Fibroblast of the aortic adventitia (primary cell): ENCODE data around the gene IQCE. TPM values are rescaled to one million over a fixed set of nuclear protein-coding genes. Genes with fewer than 3 reads are reported as not detected.

ENCODE experiments used
- DNase-seq: peaks from one replicate; pipeline ENCODE4 v3.0.0-alpha.2; 2010; ENCODE audit warnings: low read depth
- H3K4me3 ChIP-seq: 2 replicates; pipeline ENCODE4 v1.5.1; 2011; ENCODE audit warnings: low read depth, mild to moderate bottlenecking, control low read depth, low read length, moderate library complexity
- CTCF ChIP-seq: IDR thresholded peaks from 2 replicates; pipeline ENCODE4 v1.5.1; 2011; ENCODE audit warnings: mild to moderate bottlenecking, low read length, control low read depth, inconsistent platforms; ENCODE audit not compliant: insufficient read depth
- total RNA-seq: library from RNA; depleted of rRNA; stranded (reverse); fragments of >200 nt; gene quantifications from 2 replicates; pipeline ENCODE4 v1.2.3, GENCODE V29; 2012; ENCODE audit warnings: low replicate concordance

Gene IQCE
- total RNA-seq, 1 donor = 14.0 TPM

DNA sequence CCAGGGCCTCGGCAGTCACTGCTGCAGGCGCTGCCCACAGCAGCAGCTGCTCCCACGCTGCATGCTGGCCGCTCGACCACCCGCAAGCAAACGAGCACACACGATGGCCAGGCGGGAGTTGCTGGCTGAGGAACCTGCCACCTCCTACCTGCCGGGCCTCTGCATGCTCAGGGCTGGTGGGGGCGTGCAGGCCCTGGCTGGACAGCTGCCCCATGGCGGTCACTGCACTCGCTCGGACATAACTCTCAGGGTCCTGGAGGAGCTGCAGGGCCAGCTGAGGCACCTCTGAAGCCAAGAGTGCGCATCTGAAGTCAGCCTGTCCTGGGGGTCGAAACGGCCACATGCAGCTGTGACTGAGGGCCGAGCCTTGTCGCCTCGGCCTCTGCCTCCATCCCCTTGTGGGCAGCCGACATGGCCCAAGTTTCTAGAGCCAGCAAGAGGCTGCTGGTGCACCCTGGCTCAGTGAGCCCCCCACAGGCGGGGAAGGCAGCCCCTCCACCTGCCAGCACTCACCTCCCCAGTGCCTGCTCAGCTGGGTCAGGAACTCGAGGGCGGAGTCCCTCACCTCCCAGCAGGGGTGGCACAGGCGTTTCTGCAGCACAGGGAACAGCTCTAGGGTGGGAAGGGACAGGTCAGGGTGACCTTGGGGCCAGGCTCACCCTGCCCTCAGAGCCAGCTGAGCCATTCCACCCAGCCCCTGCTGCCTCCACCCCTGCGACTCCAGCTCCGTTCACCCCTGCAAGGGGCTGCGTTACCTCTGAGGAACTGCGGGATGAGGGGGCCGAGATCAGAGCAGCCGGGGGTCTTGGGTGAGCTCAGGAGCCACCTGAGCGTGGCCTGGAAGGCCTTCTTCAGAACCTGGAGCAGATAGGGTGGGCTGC lies 19.5 kb upstream of the IQCE start:
- no peak overlapping the region for H3K4me3 ChIP-seq
- DNase-seq = no peak
- no peak for TF ChIP-seq CTCF

DNA sequence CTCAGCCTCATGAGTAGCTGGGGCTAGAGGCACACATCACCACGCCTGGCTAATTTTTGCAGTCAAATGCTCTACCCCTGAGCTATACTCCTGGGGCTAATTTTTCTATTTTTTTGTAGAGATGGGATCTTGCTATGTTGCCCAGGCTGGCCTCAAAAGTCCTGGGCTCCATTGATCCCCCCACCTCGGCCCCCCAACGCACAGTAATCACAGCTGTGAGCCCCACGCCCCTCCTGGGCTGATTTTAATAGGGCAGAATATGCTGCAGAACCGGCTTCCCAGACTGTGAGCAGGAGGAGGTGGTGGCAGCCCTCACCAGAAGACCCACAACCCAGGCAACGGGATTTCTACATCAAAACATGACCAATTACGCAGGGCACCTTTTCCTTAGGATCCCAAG lies 18.6 kb upstream of the IQCE start:
- DNase-seq = no peak
- TF ChIP-seq CTCF = no peak
- no peak overlapping the region for H3K4me3 ChIP-seq

GRCh38 chr7:2540641-2541051 lies 18.1 kb upstream of the IQCE start:
- H3K4me3 ChIP-seq = no peak overlapping the region
- no peak for TF ChIP-seq CTCF
- DNase-seq = no peak

- DNase-seq = no peak
- no peak for TF ChIP-seq CTCF
These were observed 17.3 kb upstream of the IQCE start for GRCh38 chr7:2541291-2542010.

DNA sequence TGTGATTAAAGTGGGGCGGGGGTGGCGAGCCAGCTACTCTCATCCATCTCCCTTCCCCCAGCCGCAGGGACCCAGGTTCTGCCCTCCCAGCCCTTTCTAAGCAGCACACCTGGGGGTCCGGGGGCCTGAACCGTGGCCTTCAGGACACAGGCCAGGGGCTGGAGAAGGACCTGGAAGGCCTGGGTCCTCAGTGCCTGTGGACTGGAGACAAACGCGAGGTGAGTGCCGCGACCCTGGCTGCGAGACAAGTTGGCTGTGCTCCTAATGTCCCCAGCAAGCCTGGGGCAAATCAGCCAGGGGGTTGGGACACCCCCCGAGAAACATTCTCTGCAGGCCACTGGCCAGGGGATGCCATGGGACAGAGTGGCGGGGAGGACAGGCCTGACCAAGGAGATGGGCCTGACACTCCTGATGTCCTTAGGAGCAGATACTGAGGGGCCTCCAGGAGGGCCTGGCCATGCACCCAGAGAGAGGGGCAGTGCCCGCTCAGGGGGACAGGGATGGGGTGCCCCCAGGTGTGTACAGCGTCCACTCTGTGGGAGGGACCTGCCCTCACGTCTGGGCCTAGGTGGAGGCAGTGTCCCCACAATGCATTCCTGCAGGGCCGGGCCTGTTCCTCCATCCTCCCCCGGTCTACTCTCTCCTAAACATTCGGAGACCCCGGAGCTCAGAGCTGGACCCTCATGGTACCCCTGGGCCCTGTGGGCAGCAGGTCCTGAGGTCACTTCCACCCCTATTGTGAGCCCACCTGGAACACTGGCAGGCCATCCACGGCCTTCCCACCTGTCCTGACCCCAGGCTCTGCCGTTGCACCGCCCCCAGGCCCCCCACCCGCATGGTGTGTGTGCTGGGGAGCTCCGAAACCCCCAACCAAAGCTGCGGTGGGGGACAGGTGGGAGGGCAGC lies 16.5 kb upstream of the IQCE start:
- TF ChIP-seq CTCF = no peak
- DNase-seq = no peak

More at GRCh38 chr7:2541291-2542010, 17.3 kb upstream of the IQCE start:
- H3K4me3 ChIP-seq = no peak overlapping the region

DNA sequence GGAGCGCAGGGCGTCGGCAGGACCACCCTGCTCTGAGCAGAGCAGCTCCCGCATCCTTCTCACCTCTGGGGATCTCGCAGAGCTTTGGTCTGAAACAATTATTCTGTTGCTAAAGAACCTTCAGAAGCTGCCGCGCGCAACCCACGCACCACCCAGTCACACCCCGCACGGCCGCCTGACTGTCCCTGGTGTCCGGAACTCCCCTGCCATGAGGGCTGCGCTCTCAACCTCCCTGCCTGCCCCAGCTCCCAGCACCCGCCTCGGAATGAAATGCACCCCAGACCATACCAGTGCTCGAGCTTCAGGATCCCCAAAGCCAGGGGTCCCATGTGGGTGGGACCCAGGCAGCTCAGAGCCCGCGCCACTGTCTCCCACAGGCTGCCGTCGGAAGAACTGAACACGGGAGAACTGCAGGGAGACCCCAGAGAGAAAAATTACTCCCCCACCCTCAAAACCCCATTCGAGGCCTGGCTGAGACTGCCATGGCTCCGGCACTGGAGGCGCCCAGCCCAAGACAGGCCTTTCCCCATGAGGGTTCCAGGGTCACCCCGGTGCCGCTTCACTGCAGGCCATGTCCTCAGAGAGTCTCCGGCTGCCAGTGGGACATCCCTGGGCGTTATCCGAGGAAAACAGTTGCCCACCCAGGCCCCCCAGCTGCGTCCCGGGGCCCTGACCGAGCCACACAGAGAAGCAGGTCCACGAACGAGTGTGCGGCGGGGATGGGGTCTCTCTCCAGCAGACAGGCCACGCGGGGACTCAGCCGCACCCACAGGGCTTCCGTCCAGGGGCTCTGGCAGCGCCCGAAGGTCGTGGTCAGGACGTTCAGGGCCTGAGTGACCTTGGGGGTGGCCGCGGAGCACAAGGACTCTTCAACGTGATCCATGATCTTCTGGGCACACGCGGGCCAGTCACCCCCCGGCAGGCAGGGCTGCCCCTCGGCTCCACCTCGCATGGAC lies 15.6 kb upstream of the IQCE start:
- DNase-seq = no peak
- no peak for TF ChIP-seq CTCF
- no peak overlapping the region for H3K4me3 ChIP-seq

More for the DNA sequence above, 16.5 kb upstream of the IQCE start:
- H3K4me3 ChIP-seq = no peak overlapping the region
